GM10266 (cell line): ENCODE results near the gene ARPC1B.

Source experiments
- DNase-seq: peaks from one replicate; pipeline ENCODE4 v3.0.0; 2012; ENCODE audit errors: extremely low spot score
- CTCF ChIP-seq: IDR thresholded peaks from 2 replicates; pipeline ENCODE4 v1.5.1; 2012; ENCODE audit warnings: mild to moderate bottlenecking, low read depth; ENCODE audit not compliant: control insufficient read depth, insufficient read depth; ENCODE audit errors: missing control alignments

The ARPC1B gene

DNA sequence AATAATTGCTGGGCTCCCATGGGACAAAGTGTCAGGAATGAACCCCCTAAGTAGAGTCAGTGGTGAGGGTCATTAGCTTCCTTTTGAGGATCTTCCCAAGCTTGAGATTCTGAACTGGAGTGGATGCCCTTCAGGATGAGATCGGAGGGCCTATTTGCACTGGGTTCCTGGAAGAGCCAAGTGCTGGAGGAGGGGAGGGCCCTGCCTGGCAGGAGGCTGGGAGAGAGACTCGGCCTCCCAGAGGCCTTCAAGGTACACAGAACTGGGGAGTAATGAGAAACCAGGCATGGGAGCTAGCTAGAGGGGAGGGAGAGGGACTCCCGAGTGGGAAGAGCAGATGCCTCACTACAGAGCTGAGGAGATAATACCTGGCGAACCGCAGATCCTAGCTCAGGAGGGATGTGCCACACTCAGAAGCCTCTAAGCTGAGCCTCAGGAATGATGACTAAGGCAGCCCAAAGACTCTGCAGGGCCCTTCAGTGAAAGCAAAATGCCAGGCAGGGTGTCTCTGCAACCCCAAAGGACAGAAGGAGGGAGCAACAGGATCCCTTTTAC, 24.4 kb downstream of the ARPC1B start:
- no peak for TF ChIP-seq CTCF
- DNase-seq = no peak

GRCh38 chr7:99399597-99399996, 25.1 kb downstream of the ARPC1B start:
- TF ChIP-seq CTCF = no peak
- DNase-seq = no peak

GRCh38 chr7:99402854-99403253, 28.3 kb downstream of the ARPC1B start:
- no peak for TF ChIP-seq CTCF
- no peak for DNase-seq

- no peak for DNase-seq
- no peak for TF ChIP-seq CTCF
Observed at GRCh38 chr7:99403764-99404163, 29.2 kb downstream of the ARPC1B start.

DNA sequence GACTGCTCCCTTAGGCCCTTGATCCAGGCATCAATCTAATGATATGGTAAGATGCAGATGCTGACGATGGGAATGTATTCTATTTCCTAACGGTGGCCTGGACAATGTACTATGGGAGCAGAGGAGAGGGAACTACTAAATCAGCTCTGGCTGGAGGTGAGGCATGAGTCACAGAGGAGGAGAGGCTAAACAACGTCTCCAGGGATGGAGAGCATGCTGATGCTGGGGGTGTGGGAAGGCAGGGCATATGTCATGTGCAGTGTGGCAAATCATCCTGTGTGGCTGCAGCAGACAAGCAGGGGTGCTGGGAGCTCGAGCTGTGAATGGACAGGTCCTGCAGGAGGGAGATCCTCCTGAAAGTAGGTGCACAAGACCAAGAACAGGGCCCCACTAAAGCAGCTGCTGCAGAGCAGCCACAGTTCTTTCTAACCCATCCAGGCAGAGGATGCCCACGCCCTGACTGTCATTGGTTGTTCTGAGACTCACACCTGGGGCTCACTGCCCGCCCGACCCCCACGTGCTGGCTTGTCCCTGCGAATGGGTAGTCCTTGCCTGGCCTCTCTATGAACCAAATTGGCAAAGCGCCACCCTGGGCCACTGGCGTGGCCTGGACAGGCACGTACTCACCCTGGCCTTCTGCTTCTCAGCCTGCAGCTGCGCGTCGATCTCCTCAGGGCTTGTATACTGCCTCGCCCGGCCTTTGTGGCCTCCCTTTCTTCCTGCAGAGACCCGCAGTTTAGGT, 29.9 kb downstream of the ARPC1B start:
- no peak for TF ChIP-seq CTCF
- no peak for DNase-seq

DNA sequence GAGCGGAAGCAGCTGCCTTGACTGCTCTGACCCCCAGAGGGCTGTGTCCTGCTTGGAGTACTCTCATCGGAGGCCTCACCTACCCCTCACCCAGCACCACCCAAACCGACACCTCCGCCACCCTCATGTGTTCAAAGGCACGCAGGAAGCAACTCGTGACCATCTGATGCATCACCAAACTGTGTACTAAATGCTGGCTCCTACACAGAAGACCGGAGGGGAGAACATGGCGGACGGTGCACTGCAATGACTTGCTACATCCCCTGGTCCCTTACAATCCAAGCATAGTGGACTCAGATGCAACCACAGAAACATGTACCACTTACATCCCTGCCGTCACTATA, 30.4 kb downstream of the ARPC1B start:
- DNase-seq = no peak
- no peak for TF ChIP-seq CTCF

- no peak for TF ChIP-seq CTCF
- no peak for DNase-seq
Observed at GRCh38 chr7:99406557-99406956, 32.0 kb downstream of the ARPC1B start.
